ENCODE data around the gene PEX16.

- TF ChIP-seq CTCF (IDR thresholded peaks at IDR 0.05) = no peak
- TF ChIP-seq POLR2A (IDR thresholded peaks at IDR 0.05) = peak; percentile 4 to 67
Observed at GRCh38 chr11:45918331-45918941, 759 bp upstream of the PEX16 start.
